Choroid plexus epithelial cell (primary cell): ENCODE measurements around the gene ZBTB25.

ENCODE experiments used
- DNase-seq: peaks from one replicate; pipeline ENCODE4 v3.0.0-alpha.2; 2010; ENCODE audit warnings: low read depth
- H3K4me3 ChIP-seq: 2 replicates; pipeline ENCODE4 v1.5.1; 2011; ENCODE audit warnings: low read depth, mild to moderate bottlenecking, control low read depth, low read length, moderate library complexity
- TF ChIP-seq, protein P1 (sequence below): conservative IDR thresholded peaks from 2 replicates; pipeline ENCODE4 v1.5.1; 2011; ENCODE audit warnings: low read depth, mild to moderate bottlenecking, control low read depth, inconsistent platforms, low read length, moderate library complexity

The ZBTB25 gene, protein sequence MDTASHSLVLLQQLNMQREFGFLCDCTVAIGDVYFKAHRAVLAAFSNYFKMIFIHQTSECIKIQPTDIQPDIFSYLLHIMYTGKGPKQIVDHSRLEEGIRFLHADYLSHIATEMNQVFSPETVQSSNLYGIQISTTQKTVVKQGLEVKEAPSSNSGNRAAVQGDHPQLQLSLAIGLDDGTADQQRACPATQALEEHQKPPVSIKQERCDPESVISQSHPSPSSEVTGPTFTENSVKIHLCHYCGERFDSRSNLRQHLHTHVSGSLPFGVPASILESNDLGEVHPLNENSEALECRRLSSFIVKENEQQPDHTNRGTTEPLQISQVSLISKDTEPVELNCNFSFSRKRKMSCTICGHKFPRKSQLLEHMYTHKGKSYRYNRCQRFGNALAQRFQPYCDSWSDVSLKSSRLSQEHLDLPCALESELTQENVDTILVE

DNA sequence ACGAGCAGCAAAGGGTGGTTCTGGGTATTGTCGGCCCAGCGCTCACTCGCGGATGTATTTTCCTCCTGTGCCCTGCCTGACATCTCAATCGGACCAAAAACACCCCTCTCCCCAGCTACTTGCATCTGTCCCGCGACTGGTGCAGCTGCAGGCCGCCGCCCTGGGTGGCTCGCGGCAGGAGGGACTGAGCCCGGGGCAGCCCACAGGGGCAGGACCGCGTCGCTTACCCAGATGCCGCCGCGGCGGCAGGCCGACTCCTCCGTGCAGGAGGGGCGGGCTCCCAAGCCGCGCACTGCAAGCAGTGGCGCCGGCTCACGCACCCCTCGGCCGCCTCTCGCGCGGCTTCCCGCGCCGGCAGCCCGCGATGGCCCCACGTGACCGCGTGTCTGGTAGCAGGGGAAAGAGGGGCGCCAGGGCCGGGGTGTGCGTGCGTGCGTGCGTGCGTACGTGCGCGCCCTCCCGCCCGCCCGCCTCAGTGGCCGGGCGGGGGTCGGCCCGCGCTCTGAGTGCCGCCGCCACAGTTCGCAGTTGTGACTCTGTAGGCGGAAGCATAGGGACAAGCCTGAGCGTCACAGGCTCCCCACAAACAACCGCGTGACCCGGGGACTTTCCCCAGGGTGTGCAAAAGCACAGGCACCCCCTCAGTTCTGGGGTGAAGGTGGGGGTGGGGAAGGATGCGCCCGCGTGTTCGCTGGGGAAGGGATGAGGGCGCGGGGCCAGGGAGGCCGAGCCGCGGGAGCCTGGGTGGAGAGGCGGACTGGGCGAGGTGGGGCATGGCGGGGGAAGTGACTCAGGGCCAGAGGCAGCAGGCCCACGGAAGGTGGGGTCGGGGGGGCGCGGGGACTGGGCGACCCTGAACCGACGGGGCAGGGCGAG, at the start of gene ZBTB25:
TSS of gene ZBTB25 (minus strand) at position 405 of the 876 bp plus-strand sequence. CDS start 13,305 bp downstream, outside the sequence.
- peak; percentile 96 for DNase-seq
- TF ChIP-seq, protein P1, sequence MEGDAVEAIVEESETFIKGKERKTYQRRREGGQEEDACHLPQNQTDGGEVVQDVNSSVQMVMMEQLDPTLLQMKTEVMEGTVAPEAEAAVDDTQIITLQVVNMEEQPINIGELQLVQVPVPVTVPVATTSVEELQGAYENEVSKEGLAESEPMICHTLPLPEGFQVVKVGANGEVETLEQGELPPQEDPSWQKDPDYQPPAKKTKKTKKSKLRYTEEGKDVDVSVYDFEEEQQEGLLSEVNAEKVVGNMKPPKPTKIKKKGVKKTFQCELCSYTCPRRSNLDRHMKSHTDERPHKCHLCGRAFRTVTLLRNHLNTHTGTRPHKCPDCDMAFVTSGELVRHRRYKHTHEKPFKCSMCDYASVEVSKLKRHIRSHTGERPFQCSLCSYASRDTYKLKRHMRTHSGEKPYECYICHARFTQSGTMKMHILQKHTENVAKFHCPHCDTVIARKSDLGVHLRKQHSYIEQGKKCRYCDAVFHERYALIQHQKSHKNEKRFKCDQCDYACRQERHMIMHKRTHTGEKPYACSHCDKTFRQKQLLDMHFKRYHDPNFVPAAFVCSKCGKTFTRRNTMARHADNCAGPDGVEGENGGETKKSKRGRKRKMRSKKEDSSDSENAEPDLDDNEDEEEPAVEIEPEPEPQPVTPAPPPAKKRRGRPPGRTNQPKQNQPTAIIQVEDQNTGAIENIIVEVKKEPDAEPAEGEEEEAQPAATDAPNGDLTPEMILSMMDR: no peak
- peak within 1 kb of the TSS; percentile 88 for H3K4me3 ChIP-seq

DNA sequence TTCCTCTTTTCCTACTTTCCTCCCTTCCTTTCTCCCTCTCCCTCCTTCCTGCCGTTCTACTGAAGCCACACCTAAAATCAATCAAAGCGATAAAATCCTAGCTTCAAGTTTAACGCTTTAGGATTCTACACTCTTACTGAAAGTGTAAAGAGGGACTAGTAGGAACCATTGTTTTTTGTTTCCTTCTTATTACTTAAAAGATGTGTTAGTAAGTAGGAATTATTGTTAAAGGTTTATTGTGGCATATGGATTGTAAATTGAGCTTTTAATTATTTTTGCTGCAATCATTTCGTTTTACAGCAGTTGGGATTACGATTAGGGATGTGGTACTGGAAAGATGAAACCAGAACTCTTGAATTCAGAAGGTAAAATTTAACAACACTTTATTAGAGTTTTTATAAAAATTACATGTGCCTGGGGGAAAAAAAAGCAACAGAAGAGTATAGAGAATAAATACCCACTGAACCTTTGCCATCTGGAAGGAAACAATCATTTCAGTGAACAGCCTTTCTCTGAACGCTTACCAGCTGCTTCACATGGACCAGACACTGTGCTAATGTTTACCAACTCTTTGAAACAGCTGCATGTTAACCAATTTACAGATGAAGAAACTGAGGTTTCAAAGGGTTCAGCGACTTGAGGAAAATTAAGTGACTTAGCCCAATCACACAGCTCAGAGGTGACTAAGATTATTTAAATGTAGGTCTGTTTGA, 47.1 kb upstream of the ZBTB25 start:
- H3K4me3 ChIP-seq: peak overlapping the region; percentile 3
- TF ChIP-seq, protein P1: no peak
- DNase-seq: no peak

DNA sequence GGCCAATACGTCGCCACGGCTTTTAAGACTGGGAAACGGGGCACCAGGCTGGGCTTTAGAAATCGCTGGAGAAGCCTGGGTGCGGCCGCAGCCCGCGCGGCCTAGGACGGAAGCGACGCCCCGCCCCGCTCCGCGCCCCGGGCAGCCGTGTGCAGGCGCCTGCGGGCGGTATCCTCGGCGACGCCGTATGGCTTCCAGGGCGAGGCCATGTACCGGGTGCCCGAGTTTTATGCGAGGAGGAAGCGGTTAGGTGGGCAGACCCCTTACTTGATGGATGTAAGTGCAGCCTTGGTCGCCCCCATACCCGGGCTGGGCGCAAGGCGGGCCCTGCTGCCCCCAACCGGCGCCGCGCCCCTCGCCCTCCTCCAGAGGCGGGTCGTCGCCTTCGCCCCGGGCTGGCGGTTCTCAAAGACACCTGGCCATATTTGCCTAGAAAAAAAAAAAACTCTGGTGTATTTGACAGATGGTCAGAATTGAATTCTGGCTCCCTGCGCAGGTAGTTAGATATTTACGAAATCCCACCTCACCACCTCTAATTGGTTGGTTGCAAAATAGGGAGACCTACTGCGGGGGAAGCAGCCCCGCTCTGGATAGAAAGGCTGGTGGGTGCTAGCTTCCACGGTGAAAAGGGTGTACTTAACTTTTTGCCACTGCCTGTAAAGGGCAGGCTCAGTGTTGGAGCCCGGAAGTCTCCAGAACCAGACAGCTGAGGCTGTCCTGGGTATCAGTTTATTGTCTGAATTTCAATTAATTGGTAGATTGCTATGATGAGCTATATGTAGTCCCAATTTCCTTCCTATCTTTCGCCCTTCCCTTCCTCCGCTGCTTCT, 46.4 kb upstream of the ZBTB25 start, which contains the start of gene PPP1R36:
TSS of gene PPP1R36 (plus strand) at position 171 of the 830 bp plus-strand sequence. CDS start at position 208, 37 bp downstream.
- no peak for DNase-seq
- peak within 1 kb of the TSS; percentile 55 for H3K4me3 ChIP-seq
- TF ChIP-seq, protein P1: no peak

DNA sequence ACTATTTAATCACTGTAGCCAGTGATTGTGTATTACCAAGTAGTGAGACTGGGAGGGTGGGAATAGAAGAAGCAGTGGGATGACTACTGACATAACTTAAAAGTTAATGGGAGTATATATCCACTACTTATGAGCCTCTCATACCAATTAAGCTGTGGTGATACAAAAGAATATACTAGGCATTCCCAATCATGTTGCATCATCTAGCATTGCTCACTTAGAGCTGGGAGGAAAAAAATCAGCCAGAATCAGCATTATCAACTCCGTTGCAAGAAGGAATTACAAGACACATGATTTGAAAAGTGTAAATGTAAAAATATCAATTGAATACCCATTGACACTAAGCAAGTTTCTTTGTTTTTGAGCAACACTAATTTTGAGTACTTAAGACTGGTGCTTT, 45.4 kb upstream of the ZBTB25 start:
- TF ChIP-seq, protein P1: no peak

DNA sequence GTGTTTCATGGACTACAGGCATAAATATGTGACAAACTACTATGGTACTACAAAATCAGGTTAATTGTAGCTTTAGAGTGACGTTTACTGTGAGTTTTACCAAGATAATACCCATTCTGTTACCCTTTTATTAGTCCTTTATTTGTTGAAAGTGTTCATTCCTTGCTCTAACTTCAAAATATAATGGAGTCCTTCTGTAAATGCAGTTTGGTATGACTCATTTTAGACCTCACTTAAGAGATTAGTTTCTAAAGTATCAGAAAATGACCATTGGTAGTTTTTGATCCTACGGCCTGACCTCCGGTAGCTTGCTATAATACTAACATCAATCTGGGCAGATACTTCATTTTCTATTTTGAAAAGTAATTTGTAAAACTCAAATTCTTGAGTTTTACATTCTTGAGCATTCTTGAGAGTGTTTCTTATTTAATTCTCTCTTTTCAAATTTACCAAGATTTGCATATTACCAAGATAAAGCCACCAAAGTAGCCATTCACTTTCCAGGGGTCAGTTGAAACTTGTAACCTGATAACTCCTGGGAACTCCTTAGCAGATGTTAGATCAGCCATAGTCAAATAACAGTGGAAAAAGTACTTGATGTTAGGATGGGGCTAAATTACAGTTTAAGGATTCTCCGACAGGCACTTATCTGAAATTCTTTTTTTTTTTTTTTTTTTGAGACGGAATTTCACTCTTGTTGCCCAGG, 41.1 kb upstream of the ZBTB25 start:
- no peak overlapping the region for H3K4me3 ChIP-seq
- TF ChIP-seq, protein P1: no peak
- no peak for DNase-seq

More for the DNA sequence above, 45.4 kb upstream of the ZBTB25 start:
- no peak for DNase-seq
- no peak overlapping the region for H3K4me3 ChIP-seq
